Mesenchymal stem cell (in vitro differentiated cells and primary cell): ENCODE results near the gene HDAC11.

Experiments
- DNase-seq: peaks from one replicate; pipeline ENCODE4 v3.0.0-alpha.2; 2013
- H2AFZ ChIP-seq: one replicate; pipeline ENCODE4 v1.6.1; 2013; ENCODE audit warnings: low read depth, mild to moderate bottlenecking, control low read depth, inconsistent platforms, low read length, moderate library complexity
- H2AK5ac ChIP-seq: 2 replicates; pipeline ENCODE4 v1.6.1; 2013; ENCODE audit warnings: low read length, moderate library complexity, mild to moderate bottlenecking, inconsistent platforms; ENCODE audit not compliant: severe bottlenecking
- H2BK120ac ChIP-seq: one replicate; pipeline ENCODE4 v1.6.1; 2013; ENCODE audit warnings: low read depth, mild to moderate bottlenecking, inconsistent platforms, low read length, moderate library complexity
- H2BK12ac ChIP-seq, 2 experiments: one replicate each; pipeline ENCODE4 v1.6.1; 2013; ENCODE audit warnings: inconsistent platforms in 2 of 2, low read length in 2 of 2, mild to moderate bottlenecking in 2 of 2, moderate library complexity in 2 of 2, control low read depth in 1 of 2
- H2BK15ac ChIP-seq: one replicate; pipeline ENCODE4 v1.6.1; 2013; ENCODE audit warnings: mild to moderate bottlenecking, low read depth, inconsistent platforms; ENCODE audit not compliant: poor library complexity, severe bottlenecking
- H2BK5ac ChIP-seq: 2 replicates; pipeline ENCODE4 v1.6.1; 2013; ENCODE audit warnings: low read depth, mild to moderate bottlenecking, low read length, control low read depth, inconsistent platforms; ENCODE audit not compliant: poor library complexity, severe bottlenecking
- H3K14ac ChIP-seq, 2 experiments: one replicate each; pipeline ENCODE4 v1.6.1; 2013; ENCODE audit warnings: inconsistent platforms in 2 of 2, low read length in 2 of 2, control low read depth in 1 of 2, mild to moderate bottlenecking in 1 of 2, moderate library complexity in 1 of 2
- H3K18ac ChIP-seq, 2 experiments: one replicate each; pipeline ENCODE4 v1.6.1; 2013; ENCODE audit warnings: inconsistent platforms in 2 of 2, low read length in 2 of 2, control low read depth in 1 of 2, low read depth in 1 of 2, mild to moderate bottlenecking in 1 of 2
- H3K23ac ChIP-seq, 2 experiments: one replicate each; pipeline ENCODE4 v1.6.1; 2013; ENCODE audit warnings: inconsistent platforms in 2 of 2, low read length in 2 of 2, mild to moderate bottlenecking in 2 of 2, moderate library complexity in 2 of 2, control low read depth in 1 of 2
- H3K27ac ChIP-seq: 2 replicates; pipeline ENCODE4 v1.5.1; 2013; ENCODE audit warnings: mild to moderate bottlenecking, moderate library complexity, low read length, control low read depth, inconsistent platforms; ENCODE audit not compliant: poor library complexity, severe bottlenecking
- H3K27me3 ChIP-seq, 2 experiments: 2 replicates each; pipeline versions ENCODE4 v1.6.1 to v1.7.0; 2013; ENCODE audit warnings: low read length in 2 of 2, mild to moderate bottlenecking in 2 of 2, moderate library complexity in 2 of 2, control low read depth in 1 of 2, inconsistent platforms in 1 of 2; ENCODE audit not compliant: control insufficient read depth in 1 of 2, insufficient read depth in 1 of 2
- H3K36me3 ChIP-seq, 2 experiments: 2 replicates each; pipeline versions ENCODE4 v1.6.1 to v1.7.0; 2013; ENCODE audit warnings: low read length in 2 of 2, control low read depth in 1 of 2, inconsistent platforms in 1 of 2, low read depth in 1 of 2, mild to moderate bottlenecking in 1 of 2; ENCODE audit not compliant: insufficient read depth in 2 of 2, control insufficient read depth in 1 of 2
- H3K4ac ChIP-seq, 2 experiments: one replicate each; pipeline ENCODE4 v1.6.1; 2013; ENCODE audit warnings: inconsistent platforms in 2 of 2, low read length in 2 of 2, mild to moderate bottlenecking in 2 of 2, moderate library complexity in 2 of 2, control low read depth in 1 of 2, low read depth in 1 of 2
- H3K4me1 ChIP-seq: 2 replicates; pipeline ENCODE4 v1.6.1; 2013; ENCODE audit warnings: low read depth, low read length, control low read depth; ENCODE audit not compliant: control insufficient read depth, insufficient read depth
- H3K4me2 ChIP-seq: 2 replicates; pipeline ENCODE4 v1.6.1; 2013; ENCODE audit warnings: low read length, mild to moderate bottlenecking, inconsistent platforms; ENCODE audit not compliant: poor library complexity, severe bottlenecking
- H3K4me3 ChIP-seq, 2 experiments: 2 replicates each; pipeline versions ENCODE4 v1.5.1 to v1.7.0; 2013; ENCODE audit warnings: low read length in 2 of 2, mild to moderate bottlenecking in 2 of 2, control low read depth in 1 of 2, low read depth in 1 of 2; ENCODE audit not compliant: insufficient read depth in 1 of 2
- H3K79me1 ChIP-seq: replicated peaks from 2 replicates; pipeline ENCODE4 v1.6.1; 2013; ENCODE audit warnings: mild to moderate bottlenecking, control low read depth, low read length, inconsistent platforms; ENCODE audit not compliant: poor library complexity, severe bottlenecking
- H3K9ac ChIP-seq: 2 replicates; pipeline ENCODE4 v1.7.0; 2013; ENCODE audit warnings: mild to moderate bottlenecking, low read length, moderate library complexity
- H3K9me3 ChIP-seq: 2 replicates; pipeline ENCODE4 v1.7.0; 2013; ENCODE audit warnings: mild to moderate bottlenecking, low read length; ENCODE audit not compliant: control insufficient read depth
- H4K8ac ChIP-seq: one replicate; pipeline ENCODE4 v1.6.1; 2013; ENCODE audit warnings: inconsistent platforms, mild to moderate bottlenecking, low read length, moderate library complexity
- H4K91ac ChIP-seq: one replicate; pipeline ENCODE4 v1.6.1; 2013; ENCODE audit warnings: mild to moderate bottlenecking, low read length, inconsistent platforms
- WGBS: methylation state at CpG from one replicate; pipeline ENCODE4 v1.1.7; 2013; ENCODE audit warnings: mixed read lengths; 5-methylcytosine and 5-hydroxymethylcytosine counted together

The HDAC11 gene

GRCh38 chr3:13495351-13495813 is 15.3 kb downstream of the HDAC11 start:
- H3K4me2 ChIP-seq, result no peak overlapping the region
- no peak overlapping the region for H2BK120ac ChIP-seq
- H2AFZ ChIP-seq, result no peak overlapping the region
- no peaks in the 10 kb centered on the region for H3K27me3 ChIP-seq
- H2BK12ac ChIP-seq, result no peak overlapping the region
- no peak overlapping the region for H3K4me3 ChIP-seq
- no peak overlapping the region for H3K14ac ChIP-seq
- H3K9me3 ChIP-seq, result no peaks in the 10 kb centered on the region
- H3K27ac ChIP-seq, result no peak overlapping the region
- no peak overlapping the region for H3K23ac ChIP-seq
- peaks cover 2% of the 10 kb centered on the region for H3K4me1 ChIP-seq
- H2BK15ac ChIP-seq, result no peak overlapping the region
- no peak overlapping the region for H4K91ac ChIP-seq
- no peak overlapping the region for H4K8ac ChIP-seq
- no peak overlapping the region for H3K4ac ChIP-seq
- DNase-seq, result no peak
- H3K36me3 ChIP-seq, result peaks cover 0 to 19% of the 10 kb centered on the region in 2 experiments
- no peak overlapping the region for H2AK5ac ChIP-seq
- WGBS, result 86% methylated on average over 3 of the region's 3 CpGs
- no peak overlapping the region for H3K18ac ChIP-seq
- no peaks in the 10 kb centered on the region for H3K79me1 ChIP-seq
- H3K9ac ChIP-seq, result no peak overlapping the region
- H2BK5ac ChIP-seq, result no peak overlapping the region

GRCh38 chr3:13495921-13496723 is 16.0 kb downstream of the HDAC11 start:
- Histone ChIP-seq H3K14ac (no peak overlapping the region), H3K27ac (no peak overlapping the region), H2BK5ac (no peak overlapping the region), H3K9me3 (no peaks in the 10 kb centered on the region), H3K4ac (no peak overlapping the region), H3K23ac (no peak overlapping the region), H3K79me1 (no peaks in the 10 kb centered on the region), H2BK15ac (no peak overlapping the region), H3K36me3 (peaks cover 0 to 20% of the 10 kb centered on the region in 2 experiments), H3K4me2 (no peak overlapping the region), H2BK120ac (no peak overlapping the region), H4K8ac (no peak overlapping the region), H4K91ac (no peak overlapping the region), H3K4me1 (peaks cover 5% of the 10 kb centered on the region), H3K27me3 (no peaks in the 10 kb centered on the region), H3K9ac (peak overlapping the region; percentile 69), H3K4me3 (no peak overlapping the region), H2BK12ac (no peak overlapping the region), H2AFZ (no peak overlapping the region), H2AK5ac (no peak overlapping the region), H3K18ac (no peak overlapping the region)
- WGBS, result 44% methylated on average over 12 of the region's 12 CpGs
- DNase-seq, result peak; percentile 78

DNA sequence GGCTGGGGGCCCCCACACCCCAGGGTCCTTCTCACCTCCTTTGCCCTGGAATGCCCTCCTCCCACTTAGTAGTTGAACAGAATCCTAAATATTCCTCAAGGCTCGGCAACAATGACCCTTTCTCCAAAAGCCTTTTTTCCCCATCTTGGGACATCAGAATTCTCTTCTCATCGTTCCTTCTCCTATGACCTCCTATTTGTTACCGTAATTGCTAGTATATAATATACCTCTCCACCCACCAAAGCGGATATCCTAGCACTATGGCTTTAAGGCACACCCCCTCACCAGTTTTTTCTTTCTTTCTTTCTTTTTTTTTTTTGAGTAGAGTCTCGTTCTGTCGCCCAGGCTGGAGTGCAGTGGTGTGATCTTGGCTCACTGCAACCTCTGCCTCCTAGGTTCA is 16.8 kb downstream of the HDAC11 start:
- DNase-seq, result no peak
- H3K27me3 ChIP-seq, result no peaks in the 10 kb centered on the region
- no peaks in the 10 kb centered on the region for H3K79me1 ChIP-seq
- no peak overlapping the region for H4K91ac ChIP-seq
- no peaks in the 10 kb centered on the region for H3K9me3 ChIP-seq
- WGBS, result 75% methylated on average over 6 of the region's 6 CpGs
- H2BK120ac ChIP-seq, result no peak overlapping the region
- no peak overlapping the region for H3K4me2 ChIP-seq
- peak overlapping the region; percentile 69 for H3K9ac ChIP-seq
- peaks cover 0 to 25% of the 10 kb centered on the region in 2 experiments for H3K36me3 ChIP-seq
- H3K4me3 ChIP-seq, result no peak overlapping the region
- no peak overlapping the region for H3K18ac ChIP-seq
- H3K27ac ChIP-seq, result no peak overlapping the region
- H2BK5ac ChIP-seq, result no peak overlapping the region
- H3K14ac ChIP-seq, result no peak overlapping the region
- no peak overlapping the region for H2BK15ac ChIP-seq
- no peak overlapping the region for H2AFZ ChIP-seq
- H3K4me1 ChIP-seq, result peaks cover 7% of the 10 kb centered on the region
- no peak overlapping the region for H3K4ac ChIP-seq
- no peak overlapping the region for H3K23ac ChIP-seq
- no peak overlapping the region for H2AK5ac ChIP-seq
- no peak overlapping the region for H2BK12ac ChIP-seq
- H4K8ac ChIP-seq, result no peak overlapping the region

DNA sequence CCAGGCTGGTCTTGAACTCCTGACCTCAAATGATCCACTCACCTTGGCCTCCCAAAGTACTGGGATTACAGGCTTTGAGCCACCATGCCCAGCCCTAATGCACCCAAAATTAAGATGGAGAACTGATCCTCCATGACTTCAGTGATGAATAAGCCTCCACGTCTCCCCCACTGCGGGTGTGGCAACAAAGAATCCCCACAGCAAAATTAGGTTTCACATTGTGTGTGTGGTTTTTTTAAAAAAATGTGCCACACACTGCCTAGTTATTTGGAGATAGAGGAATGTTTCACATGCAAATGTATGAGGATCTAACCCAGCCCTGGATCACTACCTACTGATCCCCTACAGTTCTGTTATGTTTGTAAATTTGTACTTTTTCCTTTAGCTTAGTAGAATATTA is 17.3 kb downstream of the HDAC11 start:
- Histone ChIP-seq H3K9ac (peak overlapping the region; percentile 14), H3K36me3 (peaks cover 0 to 27% of the 10 kb centered on the region in 2 experiments), H3K9me3 (no peaks in the 10 kb centered on the region), H3K79me1 (no peaks in the 10 kb centered on the region), H2BK5ac (no peak overlapping the region), H2AFZ (no peak overlapping the region), H4K8ac (no peak overlapping the region), H3K4me1 (peaks cover 5% of the 10 kb centered on the region), H3K27me3 (no peaks in the 10 kb centered on the region), H3K27ac (no peak overlapping the region), H2BK12ac (no peak overlapping the region), H3K4ac (no peak overlapping the region), H4K91ac (no peak overlapping the region), H2BK120ac (no peak overlapping the region), H3K4me3 (no peak overlapping the region), H2BK15ac (no peak overlapping the region), H3K14ac (no peak overlapping the region), H3K23ac (no peak overlapping the region), H3K4me2 (no peak overlapping the region), H2AK5ac (no peak overlapping the region), H3K18ac (no peak overlapping the region)
- WGBS, result 89% methylated on average over 2 of the region's 2 CpGs
- no peak for DNase-seq
